HepG2 (cell line): ENCODE measurements around the gene SNUPN. TPM values are rescaled to one million over a fixed set of nuclear protein-coding genes. Genes with fewer than 3 reads are reported as not detected.

ENCODE experiments used
- ATAC-seq: fragments of 200-7000 bp; cut with Tn5 transposase; 3 replicates; pipeline ENCODE4 v1.9.1; 2020; ENCODE audit warnings: mild to moderate bottlenecking, moderate library complexity
- BruUV-seq: library from RNA; stranded (reverse); fragments of 400-500 nt; replicated peaks from 2 replicates; lab custom pipeline; 2021; lab: Mats Ljungman, UMichigan
- CTCF ChIA-PET: fragments of 300-600 bp; formaldehyde crosslinking; extraction: SDS; loops from one replicate; lab custom pipeline; 2021; ENCODE audit warnings: low total read pairs, inconsistent platforms, low intra/inter-chr PET ratio; lab: Yijun Ruan, JAX
- POLR2A ChIA-PET: fragments of 350-600 bp; sonication (Branson Sonifier 250); formaldehyde crosslinking; loops from one replicate; lab custom pipeline; 2020; ENCODE audit warnings: antibody characterized with exemption, inconsistent platforms; lab: Yijun Ruan, JAX
- DNase-seq: peaks from one replicate; pipeline ENCODE4 v3.0.0-alpha.2; 2015; ENCODE audit warnings: low spot score
- FAIRE-seq: peaks from 3 replicates; lab custom pipeline; 2011; peaks lifted over from hg19 to GRCh38; lab: Jason Lieb, UNC
- H2AFZ ChIP-seq: one replicate; pipeline ENCODE4 v1.6.1; 2011; ENCODE audit warnings: low read length, inconsistent platforms
- H3K27ac ChIP-seq: fragments of 300-600 bp; 3 replicates; pipeline ENCODE4 v1.8.0; 2011; ENCODE audit warnings: mixed run types, mild to moderate bottlenecking, mixed read lengths, low read length, inconsistent platforms; ENCODE audit not compliant: insufficient read depth; ENCODE audit errors: extremely low read length
- H3K27me3 ChIP-seq, 2 experiments: fragments of 200-600 bp in 1 of 2; 2 replicates in 1 of 2; 3 replicates in 1 of 2; pipeline versions ENCODE4 v1.6.0 to v1.8.0; 2011; ENCODE audit warnings: low read length in 2 of 2, mild to moderate bottlenecking in 2 of 2, moderate library complexity in 2 of 2, inconsistent platforms in 1 of 2; ENCODE audit not compliant: insufficient read depth in 2 of 2, control insufficient read depth in 1 of 2
- H3K36me3 ChIP-seq, 2 experiments: fragments of 200-600 bp in 1 of 2; replicated peaks in 1 of 2; 2 replicates in 1 of 2; 3 replicates in 1 of 2; pipeline versions ENCODE4 v1.5.1 to v1.8.0; 2011; ENCODE audit warnings: low read length in 2 of 2, inconsistent platforms in 1 of 2; ENCODE audit not compliant: insufficient read depth in 2 of 2, control insufficient read depth in 1 of 2
- H3K4me1 ChIP-seq: 2 replicates; pipeline ENCODE4 v1.5.1; 2012; ENCODE audit warnings: low read length, inconsistent platforms; ENCODE audit not compliant: insufficient read depth
- H3K4me2 ChIP-seq: 2 replicates; pipeline ENCODE4 v1.6.0; 2011; ENCODE audit warnings: low read depth, low read length, inconsistent platforms
- H3K4me3 ChIP-seq, 3 experiments: fragments of 200-600 bp in 1 of 3; sonication (generic), shearing (Covaris generic) in 1 of 3; replicated peaks in 1 of 3; 2 replicates each; pipeline ENCODE4 v1.5.1; 2011 to 2016; ENCODE audit warnings: low read length in 3 of 3, inconsistent platforms in 2 of 3, low read depth in 2 of 3, mild to moderate bottlenecking in 2 of 3, control low read depth in 1 of 3, mixed read lengths in 1 of 3; ENCODE audit not compliant: insufficient read depth in 1 of 3
- H3K79me2 ChIP-seq: one replicate; pipeline ENCODE4 v1.6.1; 2011; ENCODE audit warnings: low read length, inconsistent platforms; ENCODE audit not compliant: insufficient read depth
- H3K9ac ChIP-seq: 2 replicates; pipeline ENCODE4 v1.6.0; 2011; ENCODE audit warnings: mild to moderate bottlenecking, low read depth, low read length, inconsistent platforms; ENCODE audit not compliant: insufficient read depth
- H3K9me3 ChIP-seq: 2 replicates; pipeline ENCODE4 v1.5.1; 2012; ENCODE audit warnings: mild to moderate bottlenecking, low read length
- H4K20me1 ChIP-seq: 2 replicates; pipeline ENCODE4 v1.6.0; 2011; ENCODE audit warnings: inconsistent platforms, mild to moderate bottlenecking, low read length, moderate library complexity; ENCODE audit not compliant: insufficient read depth
- BRD4 ChIP-seq: sonication (generic); formaldehyde crosslinking; IDR thresholded peaks from 2 replicates; pipeline ENCODE4 v1.4.0; 2020; ENCODE audit warnings: missing genetic modification reagents
- CBFB ChIP-seq: sonication (generic); formaldehyde crosslinking; IDR thresholded peaks from 2 replicates; pipeline ENCODE4 v1.4.0; 2020; ENCODE audit warnings: missing genetic modification reagents
- HES4 ChIP-seq: sonication (generic); formaldehyde crosslinking; IDR thresholded peaks from 2 replicates; pipeline ENCODE4 v1.9.0; 2021; ENCODE audit warnings: mild to moderate bottlenecking, missing genetic modification reagents, borderline replicate concordance
- MXI1 ChIP-seq: IDR thresholded peaks from 3 replicates; pipeline ENCODE4 v1.6.1; 2012; ENCODE audit warnings: low read depth, low read length, inconsistent platforms, borderline replicate concordance
- NKX3-1 ChIP-seq: sonication (generic); formaldehyde crosslinking; IDR thresholded peaks from 2 replicates; pipeline ENCODE4 v1.5.0; 2020; ENCODE audit warnings: missing genetic modification reagents
- PAF1 ChIP-seq: IDR thresholded peaks from 2 replicates; pipeline ENCODE4 v1.6.1; 2016; ENCODE audit warnings: missing genetic modification reagents, missing compliant biosample characterization
- RARG ChIP-seq: sonication (generic); formaldehyde crosslinking; IDR thresholded peaks from 2 replicates; pipeline ENCODE4 v1.4.0; 2020; ENCODE audit warnings: low read depth, mild to moderate bottlenecking, missing genetic modification reagents
- ZBTB49 ChIP-seq: sonication (generic); formaldehyde crosslinking; IDR thresholded peaks from 2 replicates; pipeline ENCODE4 v1.4.0; 2020; ENCODE audit warnings: missing genetic modification reagents, borderline replicate concordance
- ZMYM2 ChIP-seq: sonication (generic); formaldehyde crosslinking; IDR thresholded peaks from 2 replicates; pipeline ENCODE4 v1.8.0; 2022; ENCODE audit warnings: mild to moderate bottlenecking, missing genetic modification reagents
- ZNF143 ChIP-seq: sonication (generic); formaldehyde crosslinking; IDR thresholded peaks from 2 replicates; pipeline ENCODE4 v1.4.0; 2020; ENCODE audit warnings: missing genetic modification reagents
- ZNF263 ChIP-seq: sonication (generic); formaldehyde crosslinking; IDR thresholded peaks from 2 replicates; pipeline ENCODE4 v1.4.0; 2020; ENCODE audit warnings: missing genetic modification reagents
- ZNF775 ChIP-seq: sonication (generic); formaldehyde crosslinking; IDR thresholded peaks from 2 replicates; pipeline ENCODE4 v1.4.0; 2020; ENCODE audit warnings: missing genetic modification reagents, mild to moderate bottlenecking, moderate library complexity, borderline replicate concordance
- WGBS: methylation state at CpG from one replicate; pipeline ENCODE4 v1.1.6; 2017; ENCODE audit warnings: low lambda C conversion rate; 5-methylcytosine and 5-hydroxymethylcytosine counted together
- in situ Hi-C: cut with HindIII; loops from 2 replicates; pipeline ENCODE4 v1.10.0; 2017; ENCODE audit warnings: low pct_unique_long_range_greater_than_20kb; ENCODE audit not compliant: extremely low pct_ligation_motif_present
- intact Hi-C: fragments of 100-400 bp; cut with micrococcal nuclease; formaldehyde crosslinking; loops from one replicate; pipeline ENCODE4 v1.10.0; 2022; ENCODE audit not compliant: unreplicated experiment
- polyA plus RNA-seq, 8 experiments: library from polyadenylated mRNA; depleted of rRNA in 3 of 8; stranded (reverse) in 7 of 8; unstranded in 1 of 8; fragments of >200 nt; fragmentation: Illumina TruSeq in 4 of 8; extraction: Trizol in 4 of 8; gene quantifications; 2 replicates each; pipeline versions ENCODE4 v1.2.1 to v1.2.3, GENCODE V29; 2011 to 2016; ENCODE audit warnings: low read depth in 4 of 8, missing spikeins in 1 of 8, mixed read lengths in 1 of 8; ENCODE audit not compliant: insufficient read depth in 1 of 8
- total RNA-seq, 5 experiments: library from RNA; depleted of rRNA; stranded (reverse); fragments of >200 nt; fragmentation: Illumina TruSeq; extraction: Trizol; gene quantifications; 2 replicates each; pipeline ENCODE4 v1.2.3, GENCODE V29; 2016; ENCODE audit warnings: low read depth in 1 of 5
- TF ChIP-seq, protein P1 (sequence below): sonication (generic); formaldehyde crosslinking; IDR thresholded peaks from 2 replicates; pipeline ENCODE4 v1.4.0; 2020; ENCODE audit warnings: low read depth, mild to moderate bottlenecking, missing genetic modification reagents
- TF ChIP-seq, protein P2 (sequence below): IDR thresholded peaks from 2 replicates; pipeline ENCODE4 v1.6.1; 2012; ENCODE audit warnings: inconsistent platforms
- TF ChIP-seq, protein P3 (sequence below): sonication (generic); formaldehyde crosslinking; IDR thresholded peaks from 2 replicates; pipeline ENCODE4 v1.4.0; 2020; ENCODE audit warnings: low read depth, missing genetic modification reagents

Gene SNUPN
- total and polyA plus RNA-seq, 2 of the 13 experiments (the other 11 are each of a cell fraction or from before 2014, with no cell fraction given) = 9.0 to 16.4 TPM

- TF ChIP-seq MXI1 (no peak), BRD4 (CRISPR knock-in tag) (no peak), ZMYM2 (no peak)
Observed at GRCh38 chr15:75616766-75617165, 8.8 kb downstream of the SNUPN start (continued).

DNA sequence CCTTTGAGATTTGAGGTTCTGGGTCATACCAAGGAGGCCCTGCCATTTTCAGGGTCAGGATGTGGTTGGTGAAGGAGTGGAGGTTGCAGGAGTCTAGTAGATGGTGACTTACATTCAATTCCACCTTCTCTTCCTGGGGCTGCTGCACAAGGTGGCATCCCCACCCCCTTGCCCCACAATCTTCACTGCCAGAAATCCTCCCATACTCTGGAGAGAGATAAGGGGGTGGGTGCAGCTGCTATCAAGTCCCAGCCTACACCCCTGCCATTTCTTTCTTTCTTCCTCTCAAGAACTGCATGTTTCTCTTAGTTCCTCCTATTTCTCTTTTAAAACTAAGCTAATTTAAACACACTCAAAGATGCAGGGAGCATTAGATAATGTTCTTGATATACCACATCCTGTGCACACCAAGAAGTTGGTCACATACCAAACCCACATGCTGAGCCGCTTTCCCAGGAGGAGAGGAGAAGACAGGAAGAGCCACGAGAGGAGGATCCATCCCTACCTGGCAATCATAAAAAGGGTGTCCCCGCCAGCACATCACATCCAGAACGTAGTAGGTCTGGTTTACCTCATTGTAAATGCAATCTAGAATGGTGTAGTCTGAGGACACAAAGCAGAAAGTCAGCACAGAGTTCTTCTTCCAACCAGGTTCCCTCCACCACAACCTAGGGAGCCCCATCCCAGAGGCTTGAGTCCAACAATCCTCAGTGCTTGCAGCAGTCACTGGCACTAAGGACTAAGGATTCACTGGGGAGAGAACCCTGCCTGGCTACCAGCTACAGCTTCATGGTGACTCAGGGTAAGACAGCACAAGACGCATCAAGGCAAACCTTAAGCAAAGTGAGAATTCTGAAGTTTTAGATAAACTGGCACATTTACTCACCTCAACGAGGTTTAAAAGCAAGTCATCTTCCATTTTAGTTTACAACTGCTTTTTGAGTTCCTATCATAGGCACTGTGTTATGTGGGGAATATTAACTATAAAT, 18.5 kb downstream of the SNUPN start:
- no peak overlapping the region for H3K4me2 ChIP-seq
- DNase-seq = no peak
- no peak for ATAC-seq
- no peak overlapping the region for H3K4me3 ChIP-seq
- no peaks in the 10 kb centered on the region for H3K79me2 ChIP-seq
- ChIA-PET POLR2A (no interaction called here), CTCF (no interaction called here)
- intact Hi-C loops = no loop called here
- H2AFZ ChIP-seq = no peak overlapping the region
- H3K4me1 ChIP-seq = no peaks in the 10 kb centered on the region
- H3K9ac ChIP-seq = no peak overlapping the region
- BruUV-seq = no TSS peak
- in situ Hi-C loops = no loop called here
- peaks cover 10 to 38% of the 10 kb centered on the region in 2 experiments; a peak in 4 of 5 replicates for H3K36me3 ChIP-seq
- FAIRE-seq = no peak
- no peaks in the 10 kb centered on the region for H3K27me3 ChIP-seq
- H4K20me1 ChIP-seq = no peaks in the 10 kb centered on the region
- H3K9me3 ChIP-seq = no peaks in the 10 kb centered on the region
- no peak overlapping the region for H3K27ac ChIP-seq
- WGBS = 88% methylated on average over 6 of the region's 6 CpGs
- TF ChIP-seq HES4 (no peak), ZNF143 (CRISPR knock-in tag) (no peak), ZBTB49 (no peak), ZNF775 (CRISPR knock-in tag) (no peak), ZNF263 (no peak), RARG (CRISPR knock-in tag) (no peak), CBFB (no peak), PAF1 (no peak), NKX3-1 (no peak)
- TF ChIP-seq, protein P1, sequence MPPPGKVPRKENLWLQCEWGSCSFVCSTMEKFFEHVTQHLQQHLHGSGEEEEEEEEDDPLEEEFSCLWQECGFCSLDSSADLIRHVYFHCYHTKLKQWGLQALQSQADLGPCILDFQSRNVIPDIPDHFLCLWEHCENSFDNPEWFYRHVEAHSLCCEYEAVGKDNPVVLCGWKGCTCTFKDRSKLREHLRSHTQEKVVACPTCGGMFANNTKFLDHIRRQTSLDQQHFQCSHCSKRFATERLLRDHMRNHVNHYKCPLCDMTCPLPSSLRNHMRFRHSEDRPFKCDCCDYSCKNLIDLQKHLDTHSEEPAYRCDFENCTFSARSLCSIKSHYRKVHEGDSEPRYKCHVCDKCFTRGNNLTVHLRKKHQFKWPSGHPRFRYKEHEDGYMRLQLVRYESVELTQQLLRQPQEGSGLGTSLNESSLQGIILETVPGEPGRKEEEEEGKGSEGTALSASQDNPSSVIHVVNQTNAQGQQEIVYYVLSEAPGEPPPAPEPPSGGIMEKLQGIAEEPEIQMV (CRISPR knock-in tag) = no peak
- TF ChIP-seq, protein P2, sequence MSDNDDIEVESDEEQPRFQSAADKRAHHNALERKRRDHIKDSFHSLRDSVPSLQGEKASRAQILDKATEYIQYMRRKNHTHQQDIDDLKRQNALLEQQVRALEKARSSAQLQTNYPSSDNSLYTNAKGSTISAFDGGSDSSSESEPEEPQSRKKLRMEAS = no peak
- TF ChIP-seq, protein P3, sequence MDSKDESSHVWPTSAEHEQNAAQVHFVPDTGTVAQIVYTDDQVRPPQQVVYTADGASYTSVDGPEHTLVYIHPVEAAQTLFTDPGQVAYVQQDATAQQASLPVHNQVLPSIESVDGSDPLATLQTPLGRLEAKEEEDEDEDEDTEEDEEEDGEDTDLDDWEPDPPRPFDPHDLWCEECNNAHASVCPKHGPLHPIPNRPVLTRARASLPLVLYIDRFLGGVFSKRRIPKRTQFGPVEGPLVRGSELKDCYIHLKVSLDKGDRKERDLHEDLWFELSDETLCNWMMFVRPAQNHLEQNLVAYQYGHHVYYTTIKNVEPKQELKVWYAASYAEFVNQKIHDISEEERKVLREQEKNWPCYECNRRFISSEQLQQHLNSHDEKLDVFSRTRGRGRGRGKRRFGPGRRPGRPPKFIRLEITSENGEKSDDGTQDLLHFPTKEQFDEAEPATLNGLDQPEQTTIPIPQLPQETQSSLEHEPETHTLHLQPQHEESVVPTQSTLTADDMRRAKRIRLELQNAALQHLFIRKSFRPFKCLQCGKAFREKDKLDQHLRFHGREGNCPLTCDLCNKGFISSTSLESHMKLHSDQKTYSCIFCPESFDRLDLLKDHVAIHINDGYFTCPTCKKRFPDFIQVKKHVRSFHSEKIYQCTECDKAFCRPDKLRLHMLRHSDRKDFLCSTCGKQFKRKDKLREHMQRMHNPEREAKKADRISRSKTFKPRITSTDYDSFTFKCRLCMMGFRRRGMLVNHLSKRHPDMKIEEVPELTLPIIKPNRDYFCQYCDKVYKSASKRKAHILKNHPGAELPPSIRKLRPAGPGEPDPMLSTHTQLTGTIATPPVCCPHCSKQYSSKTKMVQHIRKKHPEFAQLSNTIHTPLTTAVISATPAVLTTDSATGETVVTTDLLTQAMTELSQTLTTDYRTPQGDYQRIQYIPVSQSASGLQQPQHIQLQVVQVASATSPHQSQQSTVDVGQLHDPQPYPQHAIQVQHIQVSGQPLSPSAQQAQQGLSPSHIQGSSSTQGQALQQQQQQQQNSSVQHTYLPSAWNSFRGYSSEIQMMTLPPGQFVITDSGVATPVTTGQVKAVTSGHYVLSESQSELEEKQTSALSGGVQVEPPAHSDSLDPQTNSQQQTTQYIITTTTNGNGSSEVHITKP (CRISPR knock-in tag) = no peak
